A549 (cell line): ENCODE data around the gene ESRRB.

ENCODE experiments used
- EHMT2 ChIP-seq: fragments of 200-600 bp; sonication (generic); IDR thresholded peaks from 2 replicates; pipeline ENCODE4 v1.6.1; 2016; ENCODE audit warnings: antibody characterized with exemption, low read depth, mild to moderate bottlenecking, moderate library complexity
- MAZ ChIP-seq: fragments of 150-350 bp; IDR thresholded peaks from 2 replicates; pipeline ENCODE4 v1.6.1; 2014; ENCODE audit warnings: antibody characterized with exemption, low read depth, low read length, borderline replicate concordance
- POLR2A ChIP-seq: IDR thresholded peaks from 2 replicates; pipeline ENCODE4 v1.6.1; 2012; ENCODE audit warnings: mild to moderate bottlenecking, low read length
- RCOR1 ChIP-seq: fragments of 150-350 bp; IDR thresholded peaks from 2 replicates; pipeline ENCODE4 v1.6.1; 2014; ENCODE audit warnings: antibody characterized with exemption, low read length, low read depth
- TF ChIP-seq, protein P1 (sequence below): fragments of >200 bp; sonication (Bioruptor Twin); formaldehyde crosslinking; IDR thresholded peaks from 3 replicates; pipeline ENCODE4 v1.5.1; 2016
- TF ChIP-seq, protein P2 (sequence below): IDR thresholded peaks from 2 replicates; pipeline ENCODE4 v1.6.1; 2012
- TF ChIP-seq, protein P3 (sequence below): fragments of 450-650 bp; IDR thresholded peaks from 2 replicates; pipeline ENCODE4 v1.6.1; 2014; ENCODE audit warnings: antibody characterized with exemption

DNA sequence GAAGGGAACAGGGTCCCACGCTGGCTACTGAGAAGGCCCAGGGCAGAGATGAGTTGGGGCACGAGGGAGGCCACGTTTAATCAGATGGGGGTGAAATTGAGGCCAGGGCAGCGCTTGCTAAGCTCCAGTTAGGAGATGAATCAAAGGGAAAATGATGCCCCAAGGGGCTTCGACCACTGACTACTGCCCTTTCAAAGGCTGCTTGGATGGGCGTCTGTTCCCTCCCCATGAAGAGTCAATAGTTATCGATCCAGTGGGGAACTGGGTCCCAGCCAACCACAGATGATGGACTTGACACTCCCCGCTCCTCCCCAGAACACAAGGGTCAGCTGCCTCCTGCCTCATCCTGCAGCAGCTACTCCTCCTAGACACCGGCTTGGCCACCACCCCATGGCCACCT, 55.6 kb downstream of the ESRRB start:
- TF ChIP-seq, protein P1, sequence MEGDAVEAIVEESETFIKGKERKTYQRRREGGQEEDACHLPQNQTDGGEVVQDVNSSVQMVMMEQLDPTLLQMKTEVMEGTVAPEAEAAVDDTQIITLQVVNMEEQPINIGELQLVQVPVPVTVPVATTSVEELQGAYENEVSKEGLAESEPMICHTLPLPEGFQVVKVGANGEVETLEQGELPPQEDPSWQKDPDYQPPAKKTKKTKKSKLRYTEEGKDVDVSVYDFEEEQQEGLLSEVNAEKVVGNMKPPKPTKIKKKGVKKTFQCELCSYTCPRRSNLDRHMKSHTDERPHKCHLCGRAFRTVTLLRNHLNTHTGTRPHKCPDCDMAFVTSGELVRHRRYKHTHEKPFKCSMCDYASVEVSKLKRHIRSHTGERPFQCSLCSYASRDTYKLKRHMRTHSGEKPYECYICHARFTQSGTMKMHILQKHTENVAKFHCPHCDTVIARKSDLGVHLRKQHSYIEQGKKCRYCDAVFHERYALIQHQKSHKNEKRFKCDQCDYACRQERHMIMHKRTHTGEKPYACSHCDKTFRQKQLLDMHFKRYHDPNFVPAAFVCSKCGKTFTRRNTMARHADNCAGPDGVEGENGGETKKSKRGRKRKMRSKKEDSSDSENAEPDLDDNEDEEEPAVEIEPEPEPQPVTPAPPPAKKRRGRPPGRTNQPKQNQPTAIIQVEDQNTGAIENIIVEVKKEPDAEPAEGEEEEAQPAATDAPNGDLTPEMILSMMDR, result no peak
- TF ChIP-seq, protein P2, sequence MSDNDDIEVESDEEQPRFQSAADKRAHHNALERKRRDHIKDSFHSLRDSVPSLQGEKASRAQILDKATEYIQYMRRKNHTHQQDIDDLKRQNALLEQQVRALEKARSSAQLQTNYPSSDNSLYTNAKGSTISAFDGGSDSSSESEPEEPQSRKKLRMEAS, result no peak
- TF ChIP-seq POLR2A (no peak), EHMT2 (no peak), RCOR1 (no peak), MAZ (no peak)
- TF ChIP-seq, protein P3, sequence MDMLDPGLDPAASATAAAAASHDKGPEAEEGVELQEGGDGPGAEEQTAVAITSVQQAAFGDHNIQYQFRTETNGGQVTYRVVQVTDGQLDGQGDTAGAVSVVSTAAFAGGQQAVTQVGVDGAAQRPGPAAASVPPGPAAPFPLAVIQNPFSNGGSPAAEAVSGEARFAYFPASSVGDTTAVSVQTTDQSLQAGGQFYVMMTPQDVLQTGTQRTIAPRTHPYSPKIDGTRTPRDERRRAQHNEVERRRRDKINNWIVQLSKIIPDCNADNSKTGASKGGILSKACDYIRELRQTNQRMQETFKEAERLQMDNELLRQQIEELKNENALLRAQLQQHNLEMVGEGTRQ, result no peak
